PFSK-1 (cell line): Measurements from ENCODE around the gene MYO5B.

Experiments used
- POLR2AphosphoS5 ChIP-seq: IDR thresholded peaks from 2 replicates; pipeline ENCODE4 v1.6.1; 2012; ENCODE audit warnings: low read depth, mild to moderate bottlenecking, control low read depth, low read length, moderate library complexity
- SIN3A ChIP-seq: IDR thresholded peaks from 2 replicates; pipeline ENCODE4 v1.6.1; 2012; ENCODE audit warnings: mild to moderate bottlenecking, low read length, moderate library complexity, borderline replicate concordance; ENCODE audit not compliant: insufficient read depth
- TAF1 ChIP-seq: IDR thresholded peaks from 2 replicates; pipeline ENCODE4 v1.6.1; 2012; ENCODE audit warnings: low read length, control low read depth, borderline replicate concordance; ENCODE audit not compliant: insufficient read depth
- TF ChIP-seq, protein P1 (sequence below), 2 experiments: IDR thresholded peaks; 2 replicates each; pipeline versions ENCODE4 v1.6.1 to v1.8.0; 2011 to 2012; ENCODE audit warnings: low read depth in 2 of 2, low read length in 2 of 2, control low read depth in 1 of 2, inconsistent platforms in 1 of 2, mild to moderate bottlenecking in 1 of 2, moderate library complexity in 1 of 2; ENCODE audit not compliant: insufficient read depth in 1 of 2

GRCh38 chr18:50033004-50033403 lies 161.9 kb downstream of the MYO5B start:
- TF ChIP-seq POLR2AphosphoS5 (no peak), TAF1 (no peak), SIN3A (no peak)
- TF ChIP-seq, protein P1, sequence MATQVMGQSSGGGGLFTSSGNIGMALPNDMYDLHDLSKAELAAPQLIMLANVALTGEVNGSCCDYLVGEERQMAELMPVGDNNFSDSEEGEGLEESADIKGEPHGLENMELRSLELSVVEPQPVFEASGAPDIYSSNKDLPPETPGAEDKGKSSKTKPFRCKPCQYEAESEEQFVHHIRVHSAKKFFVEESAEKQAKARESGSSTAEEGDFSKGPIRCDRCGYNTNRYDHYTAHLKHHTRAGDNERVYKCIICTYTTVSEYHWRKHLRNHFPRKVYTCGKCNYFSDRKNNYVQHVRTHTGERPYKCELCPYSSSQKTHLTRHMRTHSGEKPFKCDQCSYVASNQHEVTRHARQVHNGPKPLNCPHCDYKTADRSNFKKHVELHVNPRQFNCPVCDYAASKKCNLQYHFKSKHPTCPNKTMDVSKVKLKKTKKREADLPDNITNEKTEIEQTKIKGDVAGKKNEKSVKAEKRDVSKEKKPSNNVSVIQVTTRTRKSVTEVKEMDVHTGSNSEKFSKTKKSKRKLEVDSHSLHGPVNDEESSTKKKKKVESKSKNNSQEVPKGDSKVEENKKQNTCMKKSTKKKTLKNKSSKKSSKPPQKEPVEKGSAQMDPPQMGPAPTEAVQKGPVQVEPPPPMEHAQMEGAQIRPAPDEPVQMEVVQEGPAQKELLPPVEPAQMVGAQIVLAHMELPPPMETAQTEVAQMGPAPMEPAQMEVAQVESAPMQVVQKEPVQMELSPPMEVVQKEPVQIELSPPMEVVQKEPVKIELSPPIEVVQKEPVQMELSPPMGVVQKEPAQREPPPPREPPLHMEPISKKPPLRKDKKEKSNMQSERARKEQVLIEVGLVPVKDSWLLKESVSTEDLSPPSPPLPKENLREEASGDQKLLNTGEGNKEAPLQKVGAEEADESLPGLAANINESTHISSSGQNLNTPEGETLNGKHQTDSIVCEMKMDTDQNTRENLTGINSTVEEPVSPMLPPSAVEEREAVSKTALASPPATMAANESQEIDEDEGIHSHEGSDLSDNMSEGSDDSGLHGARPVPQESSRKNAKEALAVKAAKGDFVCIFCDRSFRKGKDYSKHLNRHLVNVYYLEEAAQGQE (IDR thresholded peaks at IDR 0.05; ENCODE audit: insufficient read depth in 1 of 2, low read depth in 2 of 2, low read length in 2 of 2): no peak
